HG03095 (cell line): ENCODE measurements around the gene RFX7.
"Not testable (repeated sequence)": the region's sequence is repeated elsewhere in the genome, so short reads cannot be mapped to it uniquely, and the experiment has no call there.

Experiments used
- ATAC-seq: cut with Tn5 transposase; IDR thresholded peaks from one replicate; pipeline ENCODE4 v1.9.1; 2021; ENCODE audit warnings: moderate library complexity; ENCODE audit not compliant: unreplicated experiment

RFX7 gene

DNA sequence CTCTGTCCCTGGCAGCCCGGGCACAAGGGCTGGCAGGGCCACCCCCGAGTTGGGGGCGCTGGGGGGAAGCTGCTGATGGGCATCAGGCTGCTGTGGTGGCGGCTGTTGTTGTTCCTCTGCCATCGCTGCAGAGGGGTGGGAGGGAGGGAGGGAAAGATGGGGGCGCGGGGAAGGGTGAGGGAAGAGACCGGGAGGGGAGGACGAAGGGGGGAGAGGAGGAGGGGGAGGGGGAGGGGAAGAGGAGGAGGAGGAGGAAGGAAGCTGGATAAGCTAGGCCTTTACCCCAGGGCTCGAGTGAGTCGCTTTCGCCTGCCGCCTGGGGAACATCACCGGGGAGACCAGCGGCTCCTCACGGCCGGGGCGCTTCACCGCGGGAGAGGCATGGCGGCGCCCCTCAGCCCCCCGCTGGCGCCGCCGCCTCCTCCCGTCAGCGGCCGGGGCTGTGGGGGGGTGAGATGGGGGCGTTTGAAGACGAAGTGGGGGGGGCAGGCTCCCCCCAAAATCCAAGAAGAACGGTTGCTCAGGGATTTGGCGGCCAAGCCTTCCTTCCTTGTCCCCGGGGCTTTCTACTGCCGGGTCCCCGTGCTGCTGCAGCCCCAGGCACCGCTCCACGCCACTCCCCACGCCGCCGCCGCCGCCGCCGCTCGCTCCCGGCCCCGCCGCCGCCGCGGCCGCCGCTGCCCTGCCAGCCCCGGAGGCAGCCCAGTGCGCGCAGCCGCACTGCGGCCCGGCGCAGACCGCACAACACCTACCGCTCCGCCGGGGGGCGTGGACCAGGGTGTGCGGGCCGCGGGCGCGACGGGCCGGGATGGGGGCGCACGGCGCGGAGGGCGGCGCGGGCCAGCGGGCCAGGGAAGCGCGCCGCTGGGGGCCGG, at the start of gene RFX7:
RFX7 (minus strand) TSS at position 717 of the 875 bp plus-strand sequence; CDS start at position 123, 594 bp downstream.
- peak; percentile 40 for ATAC-seq

DNA sequence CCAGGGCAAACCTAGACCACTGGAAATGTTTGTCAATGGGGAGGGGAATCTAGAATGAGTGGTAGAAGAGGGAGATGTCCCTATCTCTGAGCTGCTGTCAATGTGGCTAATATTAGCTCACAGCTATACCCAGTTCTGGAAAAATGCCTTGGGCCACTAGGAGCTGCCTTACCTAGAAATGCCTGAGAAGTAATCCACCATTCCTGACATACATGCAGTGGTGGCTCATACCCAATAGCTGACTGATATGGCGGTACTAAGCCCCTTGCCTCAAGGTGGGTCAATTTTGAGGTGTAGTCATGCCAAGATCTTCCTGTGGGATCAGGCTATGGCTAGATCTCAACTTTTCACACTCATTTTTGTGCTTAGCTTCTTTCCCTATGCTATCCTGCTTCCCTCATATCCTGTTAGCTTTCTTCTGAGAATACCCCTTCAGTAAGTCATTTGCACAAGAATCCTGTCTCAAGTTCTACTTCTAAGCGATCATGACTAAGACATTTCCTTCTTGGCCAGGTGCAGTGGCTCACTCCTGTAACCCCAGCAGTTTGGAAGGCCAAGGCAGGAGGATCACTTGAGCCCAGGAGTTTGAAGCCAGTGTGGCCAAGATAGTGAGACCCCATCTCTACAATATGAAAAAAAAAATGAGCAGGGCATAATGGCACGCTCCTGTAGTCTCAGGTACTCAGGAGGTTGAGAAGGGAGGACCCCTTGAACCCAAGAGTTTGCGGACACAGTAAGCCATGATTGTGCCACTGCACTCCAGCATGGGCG, 49.1 kb upstream of the RFX7 start:
- ATAC-seq = no peak

DNA sequence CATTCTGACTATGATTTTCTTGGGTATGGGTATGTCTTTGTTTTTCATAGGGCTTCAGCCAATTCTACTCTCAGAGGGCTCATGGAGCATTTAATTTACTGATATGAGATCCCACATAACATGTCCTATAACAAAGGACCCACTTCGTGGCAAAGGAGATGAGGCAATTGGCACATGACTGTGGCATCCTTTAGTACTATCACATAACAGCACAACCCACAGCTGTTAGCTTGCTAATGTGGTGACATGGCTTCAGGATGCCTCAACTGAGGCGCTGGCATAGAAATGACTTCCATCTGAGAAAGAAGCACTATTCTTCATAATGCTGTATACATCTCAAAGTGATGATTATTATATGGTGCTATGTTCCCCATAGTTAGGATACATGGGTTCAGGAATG, 48.1 kb upstream of the RFX7 start:
- no peak for ATAC-seq

DNA sequence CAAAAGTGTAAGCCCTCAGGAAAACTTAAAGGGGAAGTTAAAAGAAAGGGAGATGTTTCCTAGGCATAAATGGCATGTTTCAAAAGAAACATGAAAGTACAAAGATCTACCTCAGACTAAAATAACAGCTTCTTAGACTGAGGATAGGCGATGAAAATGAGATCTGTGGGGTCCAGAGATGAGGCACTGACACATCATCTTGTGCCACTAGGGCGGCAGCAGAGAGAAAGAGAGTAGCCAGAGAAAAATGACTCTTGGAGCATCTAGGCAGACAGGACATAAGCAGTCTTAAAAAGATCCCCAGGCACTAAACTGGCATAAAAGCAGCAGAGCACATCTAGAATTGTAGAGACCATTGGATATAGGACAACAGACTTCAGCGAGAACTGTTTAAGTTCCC, 42.5 kb upstream of the RFX7 start:
- no peak for ATAC-seq

DNA sequence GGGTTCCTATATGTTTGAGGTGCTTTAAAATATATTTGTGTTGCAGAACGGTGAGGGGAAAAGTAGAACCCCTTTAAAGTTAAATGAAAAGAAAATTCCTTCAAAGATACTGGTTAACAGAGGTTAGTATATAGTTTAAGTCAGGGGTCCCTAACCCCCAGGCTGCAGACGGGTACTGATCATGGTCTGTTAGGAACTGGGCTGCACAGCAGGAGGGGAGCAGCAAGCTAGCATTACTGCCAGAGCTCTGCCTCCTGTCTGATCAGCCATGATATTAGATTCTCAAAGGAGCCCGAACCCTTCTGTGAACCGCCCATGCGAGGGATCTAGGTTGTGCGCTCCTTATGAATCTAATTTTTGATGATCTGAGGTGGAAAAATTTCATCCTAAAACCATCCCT, 37.5 kb upstream of the RFX7 start:
- no peak for ATAC-seq

DNA sequence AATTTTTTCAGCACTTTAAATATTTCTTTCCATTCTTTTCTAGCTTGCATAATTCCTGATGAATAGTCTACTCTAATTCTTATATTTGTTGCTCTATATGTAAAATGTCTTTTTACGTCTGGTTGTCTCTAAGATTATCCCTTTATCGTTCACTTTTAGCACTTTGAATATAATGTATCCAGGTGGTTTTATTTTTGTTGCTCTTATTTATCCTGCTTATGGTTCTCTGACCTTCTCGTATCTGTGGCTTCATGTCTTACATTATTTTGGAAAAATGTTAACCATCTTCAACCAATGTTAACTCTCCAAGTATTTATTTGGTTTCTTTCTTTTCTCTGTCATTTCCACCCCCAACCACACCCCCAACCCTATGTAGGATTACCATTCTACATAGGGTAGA, 30.0 kb upstream of the RFX7 start:
- ATAC-seq = no peak

DNA sequence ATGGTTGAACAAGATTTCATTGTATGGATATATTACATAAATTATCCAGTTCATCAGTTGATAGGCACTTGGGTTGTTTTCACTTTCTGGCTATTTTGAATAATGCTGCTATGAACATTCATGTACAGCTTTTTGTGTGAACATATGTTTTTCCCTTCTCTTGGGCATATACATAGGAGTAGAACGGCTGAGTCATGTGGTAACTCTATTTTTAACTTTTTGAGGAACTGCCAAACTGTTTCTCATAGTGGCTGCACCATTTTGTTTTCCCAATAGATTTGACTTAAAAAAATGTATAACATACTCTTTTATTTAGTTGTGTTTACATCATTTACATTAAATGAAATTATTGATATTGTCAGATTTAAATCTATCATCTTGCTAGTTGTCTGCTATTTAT, 28.8 kb upstream of the RFX7 start:
- no peak for ATAC-seq

DNA sequence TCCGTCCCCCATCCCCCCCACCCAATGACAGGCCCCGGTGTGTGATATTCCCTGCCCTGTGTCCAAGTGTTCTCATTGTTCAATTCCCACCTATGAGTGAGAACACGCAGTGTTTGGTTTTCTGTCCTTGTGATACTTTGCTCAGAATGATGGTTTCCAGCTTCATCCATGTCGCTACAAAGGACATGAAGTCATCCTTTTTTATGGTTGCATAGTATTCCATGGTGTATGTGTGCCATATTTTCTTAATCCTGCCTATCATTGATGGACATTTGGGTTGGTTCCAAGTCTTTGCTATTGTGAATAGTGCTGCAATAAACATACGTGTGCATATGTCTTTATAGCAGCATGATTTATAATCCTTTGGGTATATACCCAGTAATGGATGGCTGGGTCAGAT, 22.8 kb upstream of the RFX7 start:
- ATAC-seq = not testable (repeated sequence)

DNA sequence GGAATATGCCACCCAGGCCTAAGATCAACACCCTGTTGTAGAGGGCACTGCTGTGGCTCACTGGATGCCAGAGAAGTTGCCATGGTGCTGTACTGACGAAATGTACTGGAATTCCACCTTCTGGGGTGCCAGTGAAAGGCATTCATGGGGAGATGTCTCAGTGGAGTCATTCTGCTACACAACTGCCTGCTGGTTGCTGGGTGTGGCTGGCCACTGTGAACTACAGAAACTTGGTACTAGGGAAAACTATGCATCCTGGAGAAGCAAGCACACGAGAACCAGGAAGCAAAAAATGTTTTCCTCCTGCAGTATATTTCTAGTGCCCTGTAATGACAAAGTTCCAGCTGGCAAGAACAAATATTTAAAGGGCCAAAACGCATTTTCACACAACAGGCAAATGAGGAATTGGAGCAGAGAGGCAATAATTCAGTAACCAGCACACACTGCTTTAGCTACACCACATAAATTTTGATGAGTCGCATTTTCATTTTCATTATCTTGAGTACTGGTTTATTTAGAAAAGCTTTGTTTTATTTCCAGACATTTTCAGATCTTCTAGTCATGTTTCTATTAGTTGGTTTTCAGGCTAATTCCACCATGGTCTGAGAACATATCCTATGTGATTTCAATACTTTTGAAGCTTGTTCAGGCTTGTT, 18.3 kb upstream of the RFX7 start:
- no peak for ATAC-seq

DNA sequence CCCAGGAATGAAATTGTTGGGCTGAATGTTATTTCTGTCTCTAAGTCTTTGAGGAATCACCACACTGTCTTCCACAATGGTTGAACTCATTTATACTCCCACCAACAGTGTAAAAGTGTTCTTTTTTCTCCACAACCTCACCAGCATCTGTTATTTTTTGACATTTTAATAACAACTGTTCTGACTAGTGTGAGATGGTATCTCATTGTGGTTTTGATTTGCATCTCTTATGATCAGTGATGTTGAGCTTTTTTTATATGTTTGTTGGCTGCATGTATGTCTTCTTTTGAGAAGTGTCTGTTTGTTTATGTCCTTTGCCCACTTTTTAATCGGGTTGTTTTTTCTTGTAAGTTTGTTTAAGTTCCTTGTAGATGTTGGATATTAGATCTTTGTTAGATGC, 13.6 kb upstream of the RFX7 start:
- not testable (repeated sequence) for ATAC-seq

DNA sequence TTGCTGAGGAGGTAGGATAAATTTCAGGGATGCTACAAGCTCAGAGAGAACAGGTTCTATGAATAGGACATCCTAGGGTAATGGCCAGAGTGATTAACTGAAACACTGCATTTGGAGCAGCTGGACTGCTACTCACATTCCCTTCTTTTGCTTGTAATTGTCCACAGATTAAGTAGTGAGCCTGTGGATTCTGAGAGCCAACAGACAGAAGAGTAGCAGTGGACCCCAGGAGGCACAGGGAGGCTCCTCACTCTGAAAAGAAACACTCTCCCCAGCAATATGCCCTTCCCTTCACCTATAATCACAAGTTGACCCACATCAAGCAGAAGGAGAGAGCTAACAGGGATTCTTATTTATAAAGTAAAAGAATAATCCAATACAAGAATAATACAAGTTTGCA, 10.6 kb upstream of the RFX7 start:
- ATAC-seq = no peak

DNA sequence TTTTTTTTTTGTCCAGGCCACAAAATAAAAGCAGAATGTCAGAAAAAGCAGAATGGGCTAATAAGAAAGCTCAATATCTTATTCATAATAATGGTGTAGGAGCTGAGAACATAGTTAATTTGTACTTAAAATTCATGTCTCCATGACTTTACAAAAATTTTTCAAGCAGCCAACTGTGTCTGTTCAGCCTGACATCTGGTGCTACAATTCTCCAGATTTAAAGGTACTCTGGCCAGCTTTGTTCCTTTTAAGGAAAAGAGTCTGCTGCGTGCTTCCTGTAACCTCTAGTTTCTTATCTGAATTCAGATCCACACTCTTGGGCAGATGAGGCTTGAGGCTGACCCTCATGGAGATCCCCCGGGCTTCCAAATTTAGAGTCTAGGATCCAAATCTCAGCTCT, 8.7 kb upstream of the RFX7 start:
- ATAC-seq = no peak

DNA sequence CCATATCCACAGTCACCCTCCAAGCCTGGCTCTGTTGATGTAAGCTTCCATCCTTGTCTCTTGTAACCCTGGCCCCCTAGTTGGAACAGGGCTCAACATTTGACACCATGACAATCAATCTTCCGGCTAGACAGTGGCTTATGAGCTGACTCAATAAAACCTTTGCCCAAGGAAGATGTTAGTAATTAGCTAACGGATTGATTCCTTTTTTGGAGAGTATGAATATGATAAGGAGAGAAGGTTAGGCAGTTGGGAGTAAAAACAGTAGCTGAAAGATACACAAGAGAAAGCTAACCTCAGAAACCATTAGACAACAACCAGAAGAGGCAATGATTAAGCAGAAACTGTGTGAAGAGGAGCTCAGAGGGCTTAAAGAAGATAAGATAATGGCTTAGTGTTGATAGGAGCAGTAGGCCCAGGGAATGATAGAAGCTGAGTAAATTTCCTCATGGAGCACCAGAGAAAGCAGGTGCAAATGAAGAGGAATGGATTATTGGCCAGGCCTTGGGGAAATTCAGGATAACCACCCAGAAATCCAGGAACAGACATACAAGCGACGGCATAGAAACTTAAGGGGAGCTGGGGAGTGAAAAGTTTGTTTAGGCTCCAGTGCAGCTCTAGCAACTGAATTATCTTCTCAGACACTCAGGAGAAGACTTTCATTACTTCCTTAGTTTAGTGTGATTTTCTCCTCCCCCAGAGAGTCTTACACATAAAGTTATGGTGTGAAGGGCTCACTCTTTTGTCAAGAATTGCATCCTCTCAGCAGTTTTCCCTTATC, 7.8 kb upstream of the RFX7 start:
- ATAC-seq = no peak

DNA sequence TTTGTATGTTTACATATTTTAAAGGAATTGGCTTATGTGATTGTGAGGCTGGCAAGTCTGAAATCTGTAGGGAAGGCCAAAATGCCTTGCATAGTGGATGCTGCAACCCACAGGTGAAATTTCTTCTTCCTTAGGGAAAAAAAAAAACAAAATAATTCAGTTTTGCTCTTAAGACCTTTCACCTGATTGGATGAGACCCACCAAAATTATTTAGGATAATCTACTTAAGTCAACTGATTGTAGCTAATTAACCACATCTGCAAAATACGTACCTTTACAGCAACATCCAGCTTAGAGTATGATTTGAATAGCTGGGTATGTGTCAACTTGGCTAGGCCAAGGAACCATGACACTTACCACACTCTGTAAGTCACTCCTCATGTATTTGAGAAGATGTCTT, 6.9 kb upstream of the RFX7 start:
- ATAC-seq = no peak

DNA sequence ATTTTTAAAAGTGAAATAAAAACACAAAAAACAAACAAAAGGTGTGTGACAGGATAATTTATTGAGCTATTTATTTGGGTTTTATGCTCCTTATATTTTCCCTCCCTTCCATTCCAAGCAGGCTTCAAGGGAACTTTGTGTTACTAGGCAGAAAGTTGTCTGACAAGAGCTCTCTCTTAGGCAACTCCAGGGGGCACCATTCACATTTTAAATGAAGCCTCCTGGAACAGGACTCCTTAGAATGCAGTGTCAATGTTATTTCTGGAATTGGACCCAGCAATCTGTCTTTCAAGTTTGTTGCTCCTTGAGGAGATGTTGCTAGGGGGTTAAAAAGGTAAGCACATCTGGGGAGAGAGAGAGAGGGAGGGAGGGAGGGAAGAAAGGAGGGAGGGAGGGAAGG, 5.4 kb upstream of the RFX7 start:
- ATAC-seq = no peak

DNA sequence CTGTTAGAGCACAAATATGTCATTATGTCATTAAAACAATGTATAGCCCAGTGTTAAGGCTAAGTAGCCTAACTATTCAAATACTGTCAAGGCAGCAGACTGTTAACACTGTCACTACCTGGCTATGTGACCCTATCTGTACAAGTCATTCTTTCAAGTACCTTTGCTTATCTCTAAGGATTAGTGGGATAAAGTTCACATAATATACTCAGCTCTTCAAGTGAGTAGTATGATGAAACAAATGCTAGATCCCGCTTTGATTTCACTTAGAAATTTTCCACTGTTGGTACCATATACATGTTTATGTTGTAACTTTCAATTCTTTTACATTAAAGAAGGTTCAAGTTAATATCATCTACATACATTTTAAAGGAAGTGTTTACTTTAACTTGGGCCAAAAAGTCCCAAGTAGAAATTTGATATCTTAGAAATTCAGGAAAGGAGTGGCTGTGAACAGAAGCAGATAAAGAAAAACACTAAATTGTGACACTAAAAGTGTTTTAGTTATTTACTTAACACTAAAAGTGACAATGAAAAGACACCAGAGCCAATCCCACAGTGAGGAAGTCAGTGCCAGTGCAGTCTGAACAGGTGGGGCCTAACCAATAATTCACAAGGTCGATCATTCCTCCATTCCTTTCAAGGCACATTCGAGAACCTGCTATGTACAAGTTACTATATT, 4.8 kb upstream of the RFX7 start:
- ATAC-seq = no peak

DNA sequence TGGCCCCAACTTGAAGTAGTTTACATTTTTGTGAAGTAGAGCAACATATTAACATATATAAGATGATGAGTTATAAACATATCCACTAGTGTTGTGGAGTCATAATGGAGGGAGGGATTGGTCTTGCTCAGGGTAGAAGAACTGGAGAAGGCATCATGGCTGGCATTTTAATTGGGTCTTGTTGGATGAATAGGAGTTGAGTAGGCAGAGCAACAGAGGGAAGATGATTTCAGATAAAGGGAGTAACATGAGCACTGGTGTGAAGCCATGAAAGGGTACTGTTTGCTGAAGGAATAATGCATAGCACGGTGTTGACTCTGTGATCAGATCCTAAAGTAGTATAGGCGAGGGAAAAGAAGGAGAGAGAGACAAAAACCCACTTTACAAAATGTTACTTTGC, 3.6 kb upstream of the RFX7 start:
- ATAC-seq = no peak

DNA sequence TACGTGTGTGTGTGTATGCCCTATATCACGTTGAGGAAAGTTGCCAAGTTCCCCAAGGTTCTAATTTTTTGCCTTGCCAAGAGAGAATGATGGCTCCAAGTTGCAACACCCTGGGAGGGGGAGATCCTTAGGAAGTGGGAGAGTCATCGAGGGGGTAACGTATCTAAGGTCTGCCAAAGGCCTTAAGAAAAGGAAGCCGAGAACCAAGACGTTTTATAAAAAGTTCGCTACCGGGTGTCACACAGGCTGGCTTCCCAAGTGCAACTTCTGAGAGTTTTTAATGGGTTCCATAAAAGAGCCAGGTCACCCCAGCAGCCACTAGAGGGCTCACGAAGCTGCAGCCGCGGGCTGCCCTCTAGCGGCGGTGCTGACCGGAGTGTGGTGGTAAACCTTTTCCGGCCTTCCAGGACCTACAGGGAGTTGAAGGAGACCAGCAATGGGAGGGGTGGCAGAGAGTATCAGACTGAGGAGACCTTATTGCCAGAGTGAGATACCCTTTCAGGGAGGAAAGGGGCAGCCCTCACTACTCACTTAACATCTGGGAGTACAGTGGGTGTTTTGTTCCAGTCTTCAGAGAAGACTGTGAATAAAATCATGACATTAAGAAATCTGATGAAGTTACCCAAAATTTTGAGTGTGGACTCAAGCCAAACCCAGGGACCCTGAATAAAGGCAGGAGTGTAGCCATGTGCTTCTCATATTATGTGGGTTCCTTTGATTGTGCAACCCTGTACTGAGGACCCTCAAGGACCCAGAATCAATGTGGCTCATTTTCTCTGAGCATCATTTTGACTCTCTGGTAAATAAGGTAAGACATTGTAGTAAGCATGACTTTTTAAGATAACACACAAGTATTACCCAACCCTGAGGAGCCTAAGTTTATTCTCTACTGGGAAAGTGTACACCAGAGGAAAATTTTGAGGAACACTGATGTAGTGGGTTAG, 2.5 kb upstream of the RFX7 start:
- ATAC-seq = peak; percentile 57
